H1 (cell line): Measurements from ENCODE around the gene KCNQ2. TPM values are rescaled to one million over a fixed set of nuclear protein-coding genes. Genes with fewer than 3 reads are reported as not detected.

Source experiments
- CBX5 ChIP-seq: fragments of 300-800, 300-1000 bp; sonication (generic); IDR thresholded peaks from 2 replicates; pipeline ENCODE4 v1.7.1; 2016; ENCODE audit warnings: antibody characterized with exemption, low read length, low read depth
- CTBP2 ChIP-seq: IDR thresholded peaks from 2 replicates; pipeline ENCODE4 v1.7.0; 2011; ENCODE audit warnings: borderline replicate concordance, mild to moderate bottlenecking, moderate library complexity, mixed read lengths, low read length; ENCODE audit not compliant: insufficient read depth, insufficient read length
- CTCF ChIP-seq, 3 experiments: IDR thresholded peaks; 1 replicate in 2 of 3; 2 replicates in 1 of 3; pipeline versions ENCODE4 v1.5.1 to v1.6.1; 2011; ENCODE audit warnings: low read length in 3 of 3, mild to moderate bottlenecking in 3 of 3, inconsistent platforms in 2 of 3, low read depth in 1 of 3, moderate library complexity in 1 of 3; ENCODE audit not compliant: insufficient read depth in 1 of 3; ENCODE audit errors: control extremely low read depth in 1 of 3
- EZH2 ChIP-seq: fragments of 200-600 bp; sonication (generic); IDR thresholded peaks from 2 replicates; pipeline ENCODE4 v1.7.1; 2012; ENCODE audit warnings: low read depth, mild to moderate bottlenecking, moderate library complexity, low read length, inconsistent platforms; ENCODE audit not compliant: severe bottlenecking
- KDM1A ChIP-seq: fragments of 200-600, 300-600 bp; sonication (generic); IDR thresholded peaks from 2 replicates; pipeline ENCODE4 v1.7.1; 2016; ENCODE audit warnings: mild to moderate bottlenecking, low read length, borderline replicate concordance
- NRF1 ChIP-seq: IDR thresholded peaks from 2 replicates; pipeline ENCODE4 v1.6.1; 2011; ENCODE audit warnings: mild to moderate bottlenecking, low read depth, low read length, improper control_type of control experiment
- RAD21 ChIP-seq, 2 experiments: IDR thresholded peaks in 1 of 2; conservative IDR thresholded peaks in 1 of 2; 2 replicates each; pipeline ENCODE4 v1.6.1; 2011; ENCODE audit warnings: low read depth in 2 of 2, low read length in 2 of 2, improper control_type of control experiment in 1 of 2, inconsistent platforms in 1 of 2, mild to moderate bottlenecking in 1 of 2, moderate library complexity in 1 of 2
- SAP30 ChIP-seq: fragments of 300-600 bp; sonication (generic); IDR thresholded peaks from 2 replicates; pipeline ENCODE4 v1.7.1; 2012; ENCODE audit warnings: low read length, moderate library complexity, mild to moderate bottlenecking, inconsistent platforms; ENCODE audit not compliant: insufficient read depth, insufficient replicate concordance
- SIN3A ChIP-seq, 2 experiments: IDR thresholded peaks in 1 of 2; conservative IDR thresholded peaks in 1 of 2; 2 replicates each; pipeline ENCODE4 v1.6.1; 2011 to 2012; ENCODE audit warnings: low read length in 2 of 2, improper control_type of control experiment in 1 of 2, low read depth in 1 of 2, mild to moderate bottlenecking in 1 of 2
- SP2 ChIP-seq: IDR thresholded peaks from 2 replicates; pipeline ENCODE4 v1.6.1; 2012; ENCODE audit warnings: mild to moderate bottlenecking, low read length, inconsistent platforms
- polyA plus RNA-seq, 7 experiments: library from polyadenylated mRNA; depleted of rRNA in 3 of 7; stranded (reverse) in 5 of 7; unstranded in 2 of 7; fragments of >200 nt in 5 of 7; fragments of 200-250 nt in 2 of 7; gene quantifications; 1 replicate in 5 of 7; 2 replicates in 1 of 7; 4 replicates in 1 of 7; pipeline versions ENCODE4 v1.2.1 to v1.2.3, GENCODE V29; 2011 to 2013; ENCODE audit warnings: missing spikeins in 2 of 7, mixed read lengths in 2 of 7
- total RNA-seq: library from RNA; stranded (reverse); fragmentation: NEBNext Ultra II Directional; extraction: Animal tissue kit (Norgen Biotek cat#: 25700); gene quantifications from 2 replicates; pipeline ENCODE4 v1.2.1, GENCODE V29; 2021

The KCNQ2 gene
- total and polyA plus RNA-seq, 2 of the 8 experiments (the other 6 are each of a cell fraction or from before 2014, with no cell fraction given) = 82.6 to 243 TPM

GRCh38 chr20:63394920-63395455, 77.5 kb downstream of the KCNQ2 start (continued):
- no peak for TF ChIP-seq CTCF (IDR thresholded peaks at IDR 0.05; ENCODE audit: control extremely low read depth in 1 of 3, insufficient read depth in 1 of 3, low read depth in 1 of 3, low read length in 3 of 3)
- TF ChIP-seq SIN3A (conservative IDR thresholded peaks at IDR 0.05 in 1 of 2, IDR thresholded peaks at IDR 0.05 in 1 of 2; ENCODE audit: low read depth in 1 of 2, low read length in 2 of 2) = no peak
- TF ChIP-seq CTBP2 = no peak
- no peak for TF ChIP-seq RAD21 (IDR thresholded peaks at IDR 0.05 in 1 of 2, conservative IDR thresholded peaks at IDR 0.05 in 1 of 2; ENCODE audit: low read depth in 2 of 2, low read length in 2 of 2)
- TF ChIP-seq SP2 = no peak
- TF ChIP-seq KDM1A = no peak
- TF ChIP-seq CBX5 = no peak
- no peak for TF ChIP-seq EZH2
- no peak for TF ChIP-seq NRF1
- TF ChIP-seq SAP30 = no peak
